HepG2 (cell line): ENCODE measurements around the gene CCDC192.

Experiments
- CTCF ChIP-seq: sonication (generic); formaldehyde crosslinking; IDR thresholded peaks from 2 replicates; pipeline ENCODE4 v1.5.0; 2020; ENCODE audit warnings: mild to moderate bottlenecking, missing genetic modification reagents, moderate library complexity
- EHMT2 ChIP-seq: fragments of 200-600 bp; sonication (generic); IDR thresholded peaks from 2 replicates; pipeline ENCODE4 v1.7.0; 2017; ENCODE audit warnings: antibody characterized with exemption, low read depth, low read length, borderline replicate concordance
- ELF4 ChIP-seq: sonication (generic); formaldehyde crosslinking; IDR thresholded peaks from 2 replicates; pipeline ENCODE4 v1.5.0; 2020; ENCODE audit warnings: missing genetic modification reagents, mild to moderate bottlenecking, moderate library complexity, borderline replicate concordance
- FOXM1 ChIP-seq: sonication (generic); formaldehyde crosslinking; IDR thresholded peaks from 2 replicates; pipeline ENCODE4 v1.5.0; 2020; ENCODE audit warnings: missing genetic modification reagents
- MXI1 ChIP-seq: IDR thresholded peaks from 3 replicates; pipeline ENCODE4 v1.6.1; 2012; ENCODE audit warnings: low read depth, low read length, inconsistent platforms, borderline replicate concordance
- ZNF468 ChIP-seq: sonication (generic); formaldehyde crosslinking; IDR thresholded peaks from 2 replicates; pipeline ENCODE4 v1.8.0; 2022; ENCODE audit warnings: mild to moderate bottlenecking, moderate library complexity, missing genetic modification reagents
- ZNF503 ChIP-seq: sonication (generic); formaldehyde crosslinking; IDR thresholded peaks from 2 replicates; pipeline ENCODE4 v1.4.0; 2020; ENCODE audit warnings: missing genetic modification reagents
- ZNF652 ChIP-seq: IDR thresholded peaks from 2 replicates; pipeline ENCODE4 v1.6.1; 2016; ENCODE audit warnings: low read depth, borderline replicate concordance

- TF ChIP-seq CTCF (CRISPR knock-in tag) = no peak
- no peak for TF ChIP-seq MXI1
- TF ChIP-seq ZNF468 (CRISPR knock-in tag) = no peak
- no peak for TF ChIP-seq ELF4 (CRISPR knock-in tag)
- no peak for TF ChIP-seq ZNF652
- no peak for TF ChIP-seq ZNF503
- no peak for TF ChIP-seq EHMT2
- TF ChIP-seq FOXM1 = no peak
Observed at GRCh38 chr5:127695346-127695745, 7.8 kb upstream of the CCDC192 start.
